Kidney epithelial cell (primary cell): Measurements from ENCODE around the gene SRPK3. TPM values are rescaled to one million over a fixed set of nuclear protein-coding genes. Genes with fewer than 3 reads are reported as not detected.

Source experiments
- DNase-seq: peaks from one replicate; pipeline ENCODE4 v3.0.0-alpha.2; 2010; ENCODE audit warnings: low read depth
- H3K27me3 ChIP-seq: 2 replicates; pipeline ENCODE4 v1.6.0; 2011; ENCODE audit warnings: low read length; ENCODE audit not compliant: control insufficient read depth, insufficient read depth
- H3K36me3 ChIP-seq: 2 replicates; pipeline ENCODE4 v1.5.1; 2011; ENCODE audit warnings: low read length; ENCODE audit not compliant: control insufficient read depth, insufficient read depth
- H3K4me3 ChIP-seq: 2 replicates; pipeline ENCODE4 v1.5.1; 2011; ENCODE audit warnings: low read depth, mild to moderate bottlenecking, control low read depth, low read length
- CTCF ChIP-seq: IDR thresholded peaks from 2 replicates; pipeline ENCODE4 v1.5.1; 2011; ENCODE audit warnings: mild to moderate bottlenecking, moderate library complexity, low read length, control low read depth, inconsistent platforms; ENCODE audit not compliant: insufficient read depth, poor library complexity, severe bottlenecking
- total RNA-seq: library from RNA; depleted of rRNA; stranded (reverse); fragments of >200 nt; gene quantifications from 2 replicates; pipeline ENCODE4 v1.2.3, GENCODE V29; 2015

SRPK3 gene
- total RNA-seq, 1 donor from 2014 or later = 0.08 TPM

DNA sequence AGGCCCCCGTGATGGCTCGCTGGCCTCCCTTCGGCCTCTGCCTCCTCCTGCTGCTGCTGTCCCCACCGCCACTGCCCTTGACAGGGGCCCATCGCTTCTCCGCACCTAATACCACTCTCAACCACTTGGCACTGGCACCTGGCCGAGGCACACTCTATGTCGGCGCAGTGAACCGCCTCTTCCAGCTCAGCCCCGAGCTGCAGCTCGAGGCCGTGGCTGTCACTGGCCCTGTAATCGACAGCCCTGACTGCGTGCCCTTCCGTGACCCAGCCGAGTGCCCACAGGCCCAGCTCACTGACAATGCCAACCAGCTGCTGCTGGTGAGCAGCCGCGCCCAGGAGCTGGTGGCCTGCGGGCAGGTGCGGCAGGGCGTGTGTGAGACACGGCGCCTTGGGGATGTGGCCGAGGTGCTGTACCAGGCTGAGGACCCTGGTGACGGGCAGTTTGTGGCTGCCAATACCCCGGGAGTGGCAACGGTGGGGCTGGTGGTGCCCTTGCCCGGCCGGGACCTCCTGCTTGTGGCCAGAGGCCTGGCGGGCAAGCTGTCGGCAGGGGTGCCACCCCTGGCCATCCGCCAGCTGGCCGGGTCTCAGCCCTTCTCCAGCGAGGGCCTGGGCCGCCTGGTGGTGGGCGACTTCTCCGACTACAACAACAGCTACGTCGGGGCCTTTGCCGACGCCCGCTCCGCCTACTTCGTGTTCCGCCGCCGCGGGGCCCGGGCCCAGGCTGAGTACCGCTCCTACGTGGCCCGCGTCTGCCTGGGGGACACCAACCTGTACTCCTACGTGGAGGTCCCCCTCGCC lies 13.8 kb upstream of the SRPK3 start:
- Histone ChIP-seq H3K4me3 (no peak overlapping the region), H3K36me3 (no peaks in the 10 kb centered on the region), H3K27me3 (no peaks in the 10 kb centered on the region)
- no peak for DNase-seq
- TF ChIP-seq CTCF = no peak

- Histone ChIP-seq H3K36me3 (no peaks in the 10 kb centered on the region), H3K27me3 (no peaks in the 10 kb centered on the region), H3K4me3 (no peak overlapping the region)
- no peak for TF ChIP-seq CTCF
- DNase-seq = no peak
Measured at GRCh38 chrX:153767674-153768055, 13.2 kb upstream of the SRPK3 start.

DNA sequence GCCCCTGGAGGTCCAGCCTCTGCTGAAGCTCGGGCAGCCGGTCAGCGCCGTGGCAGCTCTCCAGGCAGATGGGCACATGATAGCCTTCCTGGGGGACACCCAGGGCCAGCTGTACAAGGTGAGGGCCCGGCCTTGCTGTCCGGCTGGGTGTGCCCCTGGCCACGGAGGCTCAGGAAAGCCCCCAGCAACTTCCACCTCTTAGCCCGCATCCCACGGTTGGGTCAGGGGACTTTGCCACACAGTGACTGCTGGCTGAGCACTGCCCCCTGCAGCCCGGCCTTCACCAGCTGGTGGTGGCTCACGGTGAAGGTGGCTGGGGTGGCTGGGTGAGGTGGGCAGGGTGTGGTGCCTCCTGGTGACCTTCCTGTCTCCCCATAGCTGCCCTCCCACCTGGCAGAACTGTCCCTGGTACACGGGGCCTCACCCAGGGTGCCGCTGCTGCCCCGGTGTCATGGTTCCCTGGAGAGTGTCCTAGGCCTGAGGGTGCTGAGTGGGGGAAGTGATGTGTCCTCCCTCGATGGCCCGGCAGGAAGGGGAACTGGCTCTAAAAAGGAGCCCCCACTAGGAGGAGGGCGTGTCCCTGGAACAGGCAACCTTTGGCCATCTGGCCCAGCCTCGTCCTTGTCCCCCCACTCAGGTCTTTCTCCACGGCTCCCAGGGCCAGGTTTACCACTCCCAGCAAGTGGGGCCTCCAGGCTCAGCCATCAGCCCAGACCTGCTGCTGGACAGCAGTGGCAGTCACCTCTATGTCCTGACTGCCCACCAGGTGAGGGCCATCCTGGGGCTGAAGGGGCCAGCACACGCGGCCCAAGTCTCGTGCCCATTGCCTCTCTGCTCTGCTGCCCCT lies 12.3 kb upstream of the SRPK3 start:
- Histone ChIP-seq H3K4me3 (no peak overlapping the region), H3K27me3 (no peaks in the 10 kb centered on the region), H3K36me3 (no peaks in the 10 kb centered on the region)
- TF ChIP-seq CTCF = no peak
- no peak for DNase-seq

- no peak for TF ChIP-seq CTCF
- Histone ChIP-seq H3K36me3 (no peaks in the 10 kb centered on the region), H3K4me3 (no peak overlapping the region), H3K27me3 (no peaks in the 10 kb centered on the region)
- DNase-seq = no peak
Measured at GRCh38 chrX:153769158-153769864, 11.5 kb upstream of the SRPK3 start.

DNA sequence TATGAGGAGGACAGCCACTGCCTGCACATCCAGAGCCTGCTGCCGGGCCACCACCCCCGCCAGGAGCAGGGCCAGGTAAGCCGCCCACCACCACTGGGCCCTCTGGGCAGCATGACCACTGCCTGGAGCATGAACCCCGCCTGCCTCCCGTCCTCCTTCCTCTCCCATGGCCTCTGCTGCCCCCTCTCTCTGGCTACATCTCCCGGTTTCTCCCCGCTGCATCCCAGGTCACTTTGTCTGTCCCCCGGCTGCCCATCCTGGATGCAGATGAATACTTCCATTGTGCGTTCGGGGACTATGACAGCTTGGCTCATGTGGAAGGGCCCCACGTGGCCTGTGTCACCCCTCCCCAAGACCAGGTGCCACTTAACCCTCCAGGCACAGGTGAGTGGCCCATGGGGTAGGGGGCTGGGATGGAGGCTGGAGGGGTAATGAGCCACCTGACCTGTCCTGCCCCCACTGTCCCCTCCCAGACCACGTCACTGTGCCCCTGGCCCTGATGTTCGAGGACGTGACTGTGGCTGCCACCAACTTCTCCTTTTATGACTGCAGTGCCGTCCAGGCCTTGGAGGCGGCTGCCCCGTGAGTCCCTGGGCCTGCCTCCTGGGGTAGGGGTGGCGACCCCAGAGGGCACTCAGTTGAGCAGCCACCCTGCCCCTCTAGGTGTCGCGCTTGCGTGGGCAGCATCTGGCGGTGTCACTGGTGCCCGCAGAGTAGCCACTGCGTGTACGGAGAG lies 10.8 kb upstream of the SRPK3 start:
- no peak for TF ChIP-seq CTCF
- no peaks in the 10 kb centered on the region for H3K36me3 ChIP-seq
- H3K4me3 ChIP-seq = no peak overlapping the region
- no peak for DNase-seq
- no peaks in the 10 kb centered on the region for H3K27me3 ChIP-seq
